Forelimb muscle (tissue), 1 donor: ENCODE data around the gene CORO1C. TPM values are rescaled to one million over a fixed set of nuclear protein-coding genes. Genes with fewer than 3 reads are reported as not detected.

ENCODE experiments used
- DNase-seq: peaks from one replicate; pipeline ENCODE4 v3.0.0-alpha.2; 2013; ENCODE audit warnings: low read depth
- polyA plus RNA-seq: library from polyadenylated mRNA; unstranded; fragments of 120-200 nt; gene quantifications from one replicate; pipeline ENCODE4 v1.2.1, GENCODE V29; 2013; ENCODE audit not compliant: insufficient read length

Gene CORO1C
- polyA plus RNA-seq, 1 donor: 71.6 TPM

- DNase-seq: no peak
Observed at GRCh38 chr12:108696996-108697290, 34.4 kb downstream of the CORO1C start.

DNA sequence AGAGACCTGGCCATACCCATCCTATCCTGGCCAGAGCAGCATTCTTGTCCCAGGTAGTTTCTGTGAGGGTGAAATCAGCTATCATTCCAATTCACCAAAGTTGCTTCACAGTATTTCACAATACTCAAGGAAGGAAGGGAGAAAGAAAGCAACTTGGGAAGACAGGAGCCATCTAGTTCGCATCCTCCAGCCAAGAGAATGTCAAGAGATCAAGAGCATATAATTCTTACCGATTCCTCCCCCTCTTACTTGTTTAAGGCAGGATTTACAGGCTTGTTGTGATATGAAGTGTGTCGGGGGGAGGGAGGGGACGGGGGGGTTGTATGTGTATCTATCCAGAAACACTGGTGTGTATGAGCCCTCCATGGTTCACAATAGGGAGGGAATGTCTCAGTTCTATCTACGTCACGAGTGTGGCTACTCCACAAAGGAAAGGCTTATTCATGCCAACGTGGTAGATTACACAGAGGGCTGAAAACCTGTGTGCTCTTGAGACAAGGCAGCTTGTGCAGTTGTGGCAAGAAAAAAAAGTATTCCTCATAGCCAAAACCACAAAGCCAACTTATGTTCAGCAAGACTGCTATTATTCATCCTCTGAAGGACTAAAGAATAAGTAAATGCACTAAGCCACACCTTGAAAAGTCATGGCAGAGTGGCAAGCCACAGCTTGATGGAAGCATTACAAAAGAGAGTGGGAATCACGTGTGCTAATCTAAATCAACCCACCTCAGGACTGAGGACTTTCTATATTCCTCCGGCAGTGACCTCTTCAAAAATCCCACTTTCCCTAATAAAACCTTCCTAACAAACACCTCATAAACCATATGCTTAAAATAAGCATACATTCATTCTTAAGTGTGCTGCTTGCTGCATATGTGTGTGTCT, 35.0 kb downstream of the CORO1C start:
- DNase-seq: no peak

GRCh38 chr12:108694812-108695278, 36.5 kb downstream of the CORO1C start:
- no peak for DNase-seq

GRCh38 chr12:108693751-108694150, 37.6 kb downstream of the CORO1C start:
- DNase-seq: no peak

DNA sequence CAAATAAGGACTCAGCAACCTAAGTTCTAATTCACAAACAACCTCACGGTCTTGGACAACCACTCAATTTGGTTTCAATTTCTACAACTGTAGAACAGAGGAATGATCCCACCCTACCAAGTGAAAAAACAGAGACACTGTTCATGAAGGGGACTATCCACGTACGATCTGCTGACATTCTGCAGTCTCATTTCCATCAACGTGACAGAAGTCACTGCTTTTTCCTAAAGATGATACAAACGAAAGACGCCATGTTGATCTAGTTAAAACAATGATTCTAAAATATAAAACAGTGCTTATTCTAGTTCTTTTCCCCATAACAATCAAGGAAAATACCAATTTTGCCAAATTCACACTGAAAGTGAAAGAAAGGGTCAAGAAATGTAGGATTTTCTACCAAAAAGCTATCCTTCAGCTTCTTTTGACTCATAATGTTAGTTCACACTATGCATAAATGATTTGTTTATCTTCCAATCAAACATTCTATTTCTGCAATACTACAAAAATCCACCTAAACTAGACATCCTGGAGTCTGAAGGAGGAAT, 38.1 kb downstream of the CORO1C start:
- no peak for DNase-seq

DNA sequence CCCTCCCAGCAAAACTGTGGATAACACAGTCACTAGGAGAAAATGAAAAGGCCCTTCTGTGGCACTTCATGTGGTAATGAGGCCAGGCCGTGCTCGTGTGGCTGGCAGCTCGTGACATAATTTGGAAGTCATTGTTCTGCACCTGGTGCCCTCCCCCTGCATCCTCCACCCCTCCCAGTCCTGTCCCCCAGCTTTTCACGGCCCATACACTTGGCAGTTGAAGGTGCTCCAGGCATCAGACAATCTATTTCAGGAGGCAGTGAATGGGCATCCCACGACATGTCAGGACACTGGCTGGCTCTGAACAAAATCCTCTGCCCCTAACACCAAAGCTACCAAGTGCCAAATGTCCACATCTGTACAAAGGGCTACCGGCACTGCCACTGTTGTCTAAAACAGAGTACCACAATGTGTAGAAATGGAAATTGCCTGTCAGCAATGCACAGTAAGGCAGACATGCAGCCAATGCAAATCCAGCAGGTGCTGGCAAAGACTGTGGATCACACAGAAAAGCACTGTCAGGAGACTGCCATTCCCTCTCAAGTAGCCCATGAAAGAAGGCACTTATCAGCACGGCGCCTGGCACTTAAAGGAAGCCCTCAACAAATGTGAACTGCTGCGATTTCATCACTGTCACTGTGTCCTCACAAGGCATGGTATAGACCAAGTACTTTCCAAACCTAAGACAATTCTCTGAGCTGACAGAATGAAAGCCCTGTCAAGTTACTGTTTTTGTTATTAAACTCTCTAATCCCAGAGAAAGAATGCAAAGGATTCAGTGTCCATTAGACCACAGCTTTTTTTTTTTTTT, 39.1 kb downstream of the CORO1C start:
- DNase-seq: no peak

DNA sequence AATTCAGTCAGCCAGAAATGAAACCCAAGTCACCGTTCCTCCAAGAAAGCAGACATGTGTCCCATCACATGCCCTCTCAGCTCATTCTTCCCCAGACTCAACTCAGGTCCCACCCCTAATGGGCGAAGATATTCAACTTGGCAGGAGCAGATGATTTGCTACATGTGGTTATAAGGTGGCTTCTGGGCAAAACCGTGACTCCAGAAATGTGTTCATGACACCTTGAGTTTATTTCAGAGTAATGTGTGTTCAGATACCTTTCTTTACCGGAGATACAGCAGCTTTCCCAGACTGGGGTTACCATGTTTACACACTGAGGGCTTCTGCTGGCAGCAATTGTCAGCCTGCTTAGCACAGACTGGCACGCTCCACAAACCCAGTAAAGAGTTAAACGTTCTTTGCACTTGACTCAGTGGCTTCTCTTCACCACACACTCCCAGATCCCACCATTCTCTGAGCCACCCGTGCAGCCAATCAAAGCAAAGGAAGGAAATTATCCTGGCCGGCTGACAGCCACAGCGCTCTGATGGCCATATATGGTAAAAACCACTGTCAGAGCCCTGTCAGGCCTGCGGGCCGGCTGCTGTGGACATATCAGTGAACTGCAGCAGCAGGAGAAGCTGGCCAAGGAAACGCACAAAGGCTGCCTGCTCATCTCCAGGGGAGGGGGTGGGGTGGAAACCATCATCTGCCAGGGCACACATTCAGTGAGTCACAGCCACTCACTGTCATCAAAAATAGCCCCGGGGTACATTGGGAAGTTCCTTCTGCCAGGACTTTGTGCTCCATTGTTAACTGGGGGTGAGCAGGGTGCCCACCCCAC, 39.9 kb downstream of the CORO1C start:
- peak; percentile 93 for DNase-seq

DNA sequence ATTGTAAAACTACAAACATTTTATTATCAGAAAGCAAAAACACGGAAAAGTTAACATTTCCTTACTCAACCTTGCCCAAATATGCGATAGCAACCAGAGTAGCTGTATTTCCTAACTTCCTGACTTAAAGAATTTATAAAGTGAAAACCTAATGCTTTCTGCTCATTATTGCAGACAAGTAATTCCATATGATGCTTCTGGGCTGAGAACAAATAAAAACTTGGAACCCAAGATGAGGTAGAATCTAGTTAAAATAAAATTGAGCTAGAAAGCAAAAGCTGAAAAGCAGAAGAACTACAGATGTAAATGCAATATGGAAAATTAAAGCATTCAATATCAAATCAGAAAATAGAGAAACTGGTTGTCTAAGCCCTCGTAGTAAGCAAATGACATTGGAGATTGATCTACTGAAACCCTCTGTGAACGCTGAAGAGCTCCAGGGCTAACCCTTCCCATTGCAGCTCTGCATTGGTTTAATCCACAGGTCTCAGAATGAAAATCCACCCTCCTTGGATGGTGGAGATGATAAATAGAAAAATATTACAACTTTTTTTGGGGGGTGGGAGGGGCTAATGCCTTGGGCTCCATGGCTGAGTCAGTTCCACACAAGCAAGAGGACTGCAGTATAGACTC, 40.7 kb downstream of the CORO1C start:
- no peak for DNase-seq

DNA sequence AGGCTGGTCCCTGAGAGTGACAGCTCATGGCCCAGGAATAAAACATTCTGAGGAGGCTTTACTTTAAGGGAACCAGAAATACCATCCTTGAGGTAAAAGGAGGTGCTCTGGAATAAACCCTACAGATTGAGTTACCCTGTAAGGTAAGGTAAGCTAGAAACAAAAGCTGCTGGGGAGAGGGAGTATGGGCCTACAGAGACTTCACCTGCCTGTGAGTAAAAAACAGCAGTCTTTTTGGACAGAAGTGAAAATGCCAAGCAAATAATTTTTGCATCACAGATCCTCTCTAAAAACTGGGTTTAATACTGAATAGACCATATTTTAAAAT, 41.2 kb downstream of the CORO1C start:
- no peak for DNase-seq

DNA sequence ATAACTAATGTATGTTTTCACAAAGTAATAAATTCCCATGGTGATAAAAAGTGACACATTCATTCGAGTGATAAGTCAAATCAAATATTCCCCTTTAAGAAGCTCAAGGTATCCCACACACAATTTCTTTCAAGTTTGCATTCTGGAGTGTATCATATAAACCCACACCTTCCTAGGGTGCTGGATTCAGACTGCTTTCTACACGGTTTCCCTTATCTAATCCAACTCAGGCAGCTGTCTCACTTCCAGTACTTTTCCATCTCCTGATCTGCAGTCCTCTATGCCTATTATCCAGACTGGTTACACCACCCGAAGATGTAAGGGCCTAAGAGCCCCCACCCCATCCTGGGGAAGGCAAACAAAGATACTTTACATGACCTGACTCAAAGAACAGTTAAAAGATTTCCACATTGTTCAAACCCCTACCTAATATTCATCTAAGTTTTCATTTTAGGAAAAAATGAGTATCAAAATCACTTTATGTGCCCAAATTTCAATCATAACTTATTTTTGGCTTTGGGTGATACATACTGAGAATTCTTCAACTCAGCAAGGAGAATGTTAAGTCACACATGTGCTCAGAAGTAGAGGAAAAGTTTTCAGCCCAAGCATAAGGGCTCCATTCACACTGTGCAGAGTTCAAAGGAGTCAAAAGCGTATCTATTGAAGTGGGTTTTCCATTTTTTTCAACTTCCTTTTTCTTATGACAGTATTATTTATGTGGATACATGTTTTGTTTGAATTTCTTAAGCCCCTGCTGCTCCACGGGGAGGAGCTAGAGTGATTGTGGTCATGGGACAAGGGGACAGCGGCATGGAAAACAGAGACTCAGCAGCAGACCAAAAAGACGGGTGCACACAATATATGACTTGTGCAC, 41.8 kb downstream of the CORO1C start:
- no peak for DNase-seq

GRCh38 chr12:108686780-108687179, 44.5 kb downstream of the CORO1C start:
- no peak for DNase-seq

DNA sequence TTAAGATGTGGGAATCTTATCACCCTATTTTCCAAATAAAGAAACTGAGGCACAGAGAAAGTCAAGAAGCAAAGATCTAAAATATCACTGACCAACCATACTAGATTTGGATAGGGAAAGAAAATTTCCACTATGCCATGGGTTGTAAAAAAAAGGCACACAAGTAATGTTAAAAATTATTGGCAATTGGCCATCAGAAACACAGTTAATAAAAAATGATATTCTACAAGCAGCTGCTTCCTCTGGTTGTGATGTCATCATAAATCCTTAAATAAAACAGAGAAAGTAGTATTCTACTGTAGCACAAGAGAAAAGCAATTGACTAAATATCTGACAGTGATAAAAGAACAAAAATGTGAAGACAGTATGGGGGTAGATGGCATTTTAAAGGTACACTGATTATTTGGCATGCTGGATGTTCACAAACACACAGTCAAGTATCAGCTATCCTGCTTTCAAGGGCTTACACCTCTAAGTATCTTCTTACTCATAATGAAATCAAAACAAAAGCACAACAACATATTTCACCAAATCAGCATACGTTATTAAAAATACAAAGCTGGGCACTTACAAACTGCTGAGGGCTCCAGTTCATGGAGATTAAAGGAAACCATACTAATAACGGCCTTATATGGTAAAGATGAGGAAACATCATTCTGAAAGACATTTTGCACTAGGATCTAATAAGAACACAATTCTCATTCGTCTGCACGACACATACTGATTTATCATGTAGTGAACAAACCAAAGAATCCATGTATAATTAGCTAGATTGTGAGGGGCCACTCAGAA, 45.7 kb downstream of the CORO1C start:
- no peak for DNase-seq

GRCh38 chr12:108683906-108684556, 47.3 kb downstream of the CORO1C start:
- no peak for DNase-seq

DNA sequence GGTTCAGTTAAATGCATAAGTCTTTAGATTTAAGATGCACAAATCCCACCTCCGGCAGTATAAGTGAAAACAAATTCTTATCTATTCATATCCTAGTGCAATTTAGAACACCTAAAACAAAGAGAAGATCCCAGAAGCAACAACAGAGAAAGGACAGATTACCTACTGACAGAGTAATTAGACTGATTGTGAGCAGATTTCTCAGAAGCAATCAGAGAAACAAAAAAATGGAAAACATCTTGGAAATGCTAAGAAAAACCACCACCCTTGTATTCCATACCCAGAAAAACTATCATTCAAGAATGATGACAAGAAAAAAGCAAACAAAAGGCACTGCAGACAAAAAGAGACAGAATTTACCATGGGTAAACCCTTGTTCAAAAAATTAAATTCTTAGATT, 50.0 kb downstream of the CORO1C start:
- DNase-seq: no peak

DNA sequence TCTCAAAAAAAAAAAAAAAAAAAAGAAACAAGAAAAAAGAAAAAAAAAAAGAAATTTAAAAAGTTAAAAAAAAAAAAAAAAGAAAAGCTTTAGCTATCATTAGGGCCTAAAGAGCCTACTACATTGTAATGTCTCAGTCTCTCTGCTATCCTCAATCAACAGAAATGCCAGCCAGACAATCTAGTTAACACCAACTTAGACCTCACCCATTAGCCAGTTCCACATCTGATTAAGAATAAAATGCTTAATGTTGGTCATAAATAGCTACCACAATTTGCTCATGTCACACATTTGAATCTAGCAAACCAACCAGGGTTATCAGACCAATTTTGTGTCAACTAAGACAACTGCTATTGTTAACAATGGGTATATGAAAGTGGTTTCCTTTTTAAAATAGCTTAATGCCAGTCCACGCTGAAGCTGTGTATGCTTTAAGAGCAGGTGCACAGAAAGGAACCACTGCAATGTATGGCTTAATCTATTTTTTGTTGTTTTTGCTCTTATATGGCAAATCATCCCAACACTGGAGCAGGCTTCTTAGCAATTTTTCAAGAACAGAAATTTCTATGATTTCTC, 52.1 kb downstream of the CORO1C start:
- DNase-seq: no peak

DNA sequence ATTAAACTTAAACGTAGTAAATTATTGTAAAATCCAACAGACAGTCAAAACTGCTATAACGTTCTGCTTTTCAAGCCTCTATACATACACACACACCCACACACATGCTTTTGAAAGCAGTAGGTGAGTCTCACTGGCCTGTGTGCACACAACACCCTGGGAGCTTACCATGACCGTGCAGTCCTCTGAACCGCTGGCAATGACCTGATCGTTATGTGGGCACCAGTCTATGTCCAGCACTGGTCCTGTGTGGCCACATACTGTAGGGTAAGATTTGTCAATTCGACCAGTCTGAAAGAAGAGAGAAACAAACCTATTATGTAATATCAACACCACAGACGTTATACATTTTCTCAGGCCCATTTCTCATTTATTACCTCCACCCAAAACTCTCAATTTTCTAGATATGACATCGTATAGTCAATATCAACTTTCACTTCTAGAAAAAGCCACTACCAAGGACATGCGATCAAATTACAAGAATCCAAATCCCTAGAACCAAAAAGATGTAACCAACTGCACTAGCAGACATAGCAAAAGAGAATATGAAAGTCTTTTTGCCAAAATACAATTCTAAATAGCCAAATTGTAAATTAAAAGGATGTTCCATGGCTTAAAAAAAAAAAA, 53.1 kb downstream of the CORO1C start:
- DNase-seq: no peak

DNA sequence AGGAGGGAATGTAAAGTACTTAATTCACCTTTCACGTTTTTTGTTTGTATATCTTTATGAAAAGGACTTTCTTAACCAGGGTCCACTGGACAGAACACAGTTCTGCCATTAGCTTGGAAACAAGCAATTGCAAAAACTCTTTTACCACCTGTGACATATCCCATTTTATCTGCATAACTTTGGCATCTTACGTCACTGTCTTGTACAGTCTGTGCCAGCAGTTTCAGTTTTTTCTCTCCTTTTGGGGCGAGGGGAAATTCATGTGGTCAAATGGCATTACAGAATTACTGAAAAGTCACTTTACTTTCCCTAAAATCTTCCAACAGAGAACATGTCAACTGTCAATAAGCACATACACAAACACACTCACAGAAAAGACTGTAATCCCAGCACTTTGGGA, 53.9 kb downstream of the CORO1C start:
- no peak for DNase-seq

DNA sequence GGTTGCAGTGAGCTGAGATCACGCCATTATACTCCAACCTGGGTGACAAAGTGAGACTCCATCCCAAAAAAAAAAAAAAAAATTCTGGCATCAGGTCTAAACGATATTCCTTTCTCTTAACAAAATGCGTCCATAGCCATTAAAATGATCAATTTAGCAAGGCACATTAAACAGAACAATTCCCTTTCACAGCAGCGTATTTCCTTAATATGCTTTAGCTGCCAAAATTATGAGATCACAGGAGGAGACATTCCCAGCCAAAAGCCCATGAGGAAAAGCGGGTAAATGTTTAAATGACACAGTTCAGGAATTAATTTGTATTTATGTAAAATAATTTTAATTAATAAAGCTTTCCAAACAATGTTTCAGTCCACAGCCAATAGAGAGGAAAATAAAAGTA, 54.6 kb downstream of the CORO1C start:
- no peak for DNase-seq
